ENCODE results near the gene IL23A.
A peak's percentile ranks its signal among the peaks of the same experiment; 100 is the strongest.

IL23A gene

GRCh38 chr12:56374726-56375597, 36.3 kb downstream of the IL23A start:
- no peak for DNase-seq
- Histone ChIP-seq H2BK15ac (replicated peaks; ENCODE audit: low read depth) (no peak overlapping the region), H2AK5ac (ENCODE audit: low read length) (no peak overlapping the region), H4K5ac (ENCODE audit: low read length) (no peak overlapping the region), H3K18ac (ENCODE audit: low read length) (no peak overlapping the region), H3K9ac (ENCODE audit: low read length) (no peak overlapping the region), H3K36me3 (ENCODE audit: control insufficient read depth, insufficient read depth, low read length) (no peaks in the 10 kb centered on the region), H3K4me2 (ENCODE audit: low read length) (no peak overlapping the region), H4K8ac (ENCODE audit: low read depth, low read length) (no peak overlapping the region), H3K4me3 (ENCODE audit: low read length) (no peak overlapping the region), H3K79me1 (ENCODE audit: low read length) (no peaks in the 10 kb centered on the region), H3K27ac (ENCODE audit: low read depth, low read length) (no peak overlapping the region), H2BK120ac (ENCODE audit: low read depth, low read length) (no peak overlapping the region), H3K4ac (ENCODE audit: low read depth, low read length) (no peak overlapping the region), H3K23ac (ENCODE audit: low read length) (no peak overlapping the region), H3K79me2 (ENCODE audit: control insufficient read depth, insufficient read depth, low read length) (no peaks in the 10 kb centered on the region), H3K4me1 (ENCODE audit: control insufficient read depth, low read depth, low read length) (no peaks in the 10 kb centered on the region), H3K27me3 (ENCODE audit: insufficient read depth, low read length, poor library complexity) (no peaks in the 10 kb centered on the region), H2BK5ac (ENCODE audit: low read length) (no peak overlapping the region), H3K56ac (ENCODE audit: low read length) (no peak overlapping the region)
- no CpG with 5 or more reads among the region's 7 CpGs for WGBS (ENCODE audit: extremely low coverage, insufficient coverage, low lambda C conversion rate)

DNA sequence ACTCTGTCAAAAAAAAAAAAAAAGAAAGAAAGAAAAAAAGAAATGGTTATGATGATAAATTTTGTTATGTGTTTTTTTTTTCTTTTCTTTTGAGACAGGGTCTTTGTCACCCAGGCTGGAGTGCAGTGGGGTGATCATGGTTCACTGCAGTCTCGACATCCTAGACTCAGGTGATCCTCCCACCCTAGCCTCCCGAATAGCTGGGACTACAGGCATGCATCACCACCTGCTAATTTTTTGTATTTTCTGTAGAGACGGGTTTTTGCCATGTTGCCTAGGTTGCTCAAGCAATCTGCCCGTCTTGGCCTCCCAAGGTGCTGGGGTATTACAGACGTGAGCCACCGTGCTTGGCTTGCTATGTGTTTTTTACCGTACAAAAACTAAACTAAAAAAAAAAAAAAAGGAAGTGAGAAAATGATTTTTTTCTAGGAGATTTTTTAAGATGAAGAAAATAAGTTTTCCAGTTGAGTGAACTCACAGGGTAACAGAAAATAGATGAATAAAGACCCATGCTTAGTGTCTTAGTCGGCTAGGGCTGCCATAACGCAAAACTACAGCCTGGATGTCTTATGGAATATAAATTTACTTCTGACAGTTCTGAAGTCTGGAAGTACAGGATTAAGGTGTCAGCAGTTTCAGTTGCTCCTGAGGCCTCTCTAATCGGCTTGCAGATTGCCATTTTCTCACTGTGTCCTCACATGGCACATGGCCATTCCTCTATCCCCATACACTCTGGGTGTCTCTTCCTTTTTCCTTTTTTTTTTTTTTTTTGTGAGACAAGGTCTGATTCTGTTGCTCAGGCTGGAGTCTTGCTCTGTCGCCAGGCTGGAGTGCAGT, 37.1 kb downstream of the IL23A start:
- Histone ChIP-seq H2BK15ac (replicated peaks; ENCODE audit: low read depth) (no peak overlapping the region), H2BK120ac (ENCODE audit: low read depth, low read length) (no peak overlapping the region), H4K8ac (ENCODE audit: low read depth, low read length) (no peak overlapping the region), H3K23ac (ENCODE audit: low read length) (no peak overlapping the region), H2AK5ac (ENCODE audit: low read length) (no peak overlapping the region), H3K4me2 (ENCODE audit: low read length) (no peak overlapping the region), H3K27me3 (ENCODE audit: insufficient read depth, low read length, poor library complexity) (no peaks in the 10 kb centered on the region), H3K18ac (ENCODE audit: low read length) (no peak overlapping the region), H3K9ac (ENCODE audit: low read length) (no peak overlapping the region), H3K27ac (ENCODE audit: low read depth, low read length) (no peak overlapping the region), H3K36me3 (ENCODE audit: control insufficient read depth, insufficient read depth, low read length) (no peaks in the 10 kb centered on the region), H3K4me1 (ENCODE audit: control insufficient read depth, low read depth, low read length) (no peaks in the 10 kb centered on the region), H3K4ac (ENCODE audit: low read depth, low read length) (no peak overlapping the region), H4K5ac (ENCODE audit: low read length) (no peak overlapping the region), H3K79me2 (ENCODE audit: control insufficient read depth, insufficient read depth, low read length) (no peaks in the 10 kb centered on the region), H3K4me3 (ENCODE audit: low read length) (no peak overlapping the region), H3K56ac (ENCODE audit: low read length) (no peak overlapping the region), H2BK5ac (ENCODE audit: low read length) (no peak overlapping the region), H3K79me1 (ENCODE audit: low read length) (no peaks in the 10 kb centered on the region)
- DNase-seq = no peak
- WGBS (ENCODE audit: extremely low coverage, insufficient coverage, low lambda C conversion rate) = no CpG with 5 or more reads among the region's 11 CpGs

DNA sequence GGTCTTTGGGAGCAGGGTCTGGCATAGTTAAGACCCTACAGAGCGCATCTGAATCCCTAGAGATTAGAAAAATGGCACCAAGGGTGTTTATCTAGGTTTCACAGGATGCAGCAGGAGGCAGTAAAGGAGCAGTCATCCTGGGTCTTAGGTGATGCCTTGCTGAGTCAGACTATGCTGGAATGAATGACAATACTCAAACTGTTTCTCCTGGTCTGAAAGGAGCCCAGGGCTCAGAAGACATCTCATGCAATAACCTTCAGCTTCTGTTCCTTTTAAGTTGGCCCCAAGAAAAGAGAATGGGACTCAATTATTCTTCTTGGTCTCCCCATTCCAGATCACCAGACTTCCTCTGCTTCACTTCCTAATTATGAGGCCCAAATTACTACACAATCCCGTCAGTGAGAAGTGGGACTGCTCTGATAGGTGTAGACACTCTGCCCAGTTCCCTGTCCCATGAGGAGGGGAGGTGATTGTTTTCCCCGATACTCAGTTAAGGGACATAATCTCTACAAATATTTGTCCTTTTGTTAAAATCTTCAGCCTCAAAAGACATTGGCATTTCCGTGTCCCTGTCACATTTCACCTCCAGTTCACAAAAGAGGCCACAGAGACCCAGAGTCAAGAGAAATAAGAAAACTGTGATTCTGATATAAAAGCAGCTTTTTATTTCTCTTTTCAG, 38.8 kb downstream of the IL23A start:
- Histone ChIP-seq H3K18ac (ENCODE audit: low read length) (no peak overlapping the region), H2BK5ac (ENCODE audit: low read length) (no peak overlapping the region), H3K4me1 (ENCODE audit: control insufficient read depth, low read depth, low read length) (no peaks in the 10 kb centered on the region), H2BK15ac (replicated peaks; ENCODE audit: low read depth) (no peak overlapping the region), H2BK120ac (ENCODE audit: low read depth, low read length) (no peak overlapping the region), H3K79me2 (ENCODE audit: control insufficient read depth, insufficient read depth, low read length) (no peaks in the 10 kb centered on the region), H3K4me3 (ENCODE audit: low read length) (no peak overlapping the region), H3K56ac (ENCODE audit: low read length) (no peak overlapping the region), H3K9ac (ENCODE audit: low read length) (no peak overlapping the region), H4K8ac (ENCODE audit: low read depth, low read length) (no peak overlapping the region), H4K5ac (ENCODE audit: low read length) (no peak overlapping the region), H2AK5ac (ENCODE audit: low read length) (no peak overlapping the region), H3K4me2 (ENCODE audit: low read length) (no peak overlapping the region), H3K27me3 (ENCODE audit: insufficient read depth, low read length, poor library complexity) (no peaks in the 10 kb centered on the region), H3K23ac (ENCODE audit: low read length) (no peak overlapping the region), H3K4ac (ENCODE audit: low read depth, low read length) (no peak overlapping the region), H3K79me1 (ENCODE audit: low read length) (no peaks in the 10 kb centered on the region), H3K27ac (ENCODE audit: low read depth, low read length) (no peak overlapping the region), H3K36me3 (ENCODE audit: control insufficient read depth, insufficient read depth, low read length) (no peaks in the 10 kb centered on the region)
- peak; percentile 74 for DNase-seq
- WGBS (ENCODE audit: extremely low coverage, insufficient coverage, low lambda C conversion rate) = no CpG with 5 or more reads among the region's 4 CpGs

GRCh38 chr12:56377989-56378316, 39.3 kb downstream of the IL23A start:
- H2BK120ac ChIP-seq (ENCODE audit: low read depth, low read length) = no peak overlapping the region
- H3K18ac ChIP-seq (ENCODE audit: low read length) = no peak overlapping the region
- no peaks in the 10 kb centered on the region for H3K27me3 ChIP-seq (ENCODE audit: insufficient read depth, low read length, poor library complexity)
- no peak overlapping the region for H3K4me2 ChIP-seq (ENCODE audit: low read length)
- no peak overlapping the region for H3K4ac ChIP-seq (ENCODE audit: low read depth, low read length)
- DNase-seq = no peak
- H3K79me2 ChIP-seq (ENCODE audit: control insufficient read depth, insufficient read depth, low read length) = no peaks in the 10 kb centered on the region
- H3K4me1 ChIP-seq (ENCODE audit: control insufficient read depth, low read depth, low read length) = no peaks in the 10 kb centered on the region
- no peak overlapping the region for H4K5ac ChIP-seq (ENCODE audit: low read length)
- H3K56ac ChIP-seq (ENCODE audit: low read length) = no peak overlapping the region
- H3K9ac ChIP-seq (ENCODE audit: low read length) = no peak overlapping the region
- no peak overlapping the region for H3K23ac ChIP-seq (ENCODE audit: low read length)
- H3K36me3 ChIP-seq (ENCODE audit: control insufficient read depth, insufficient read depth, low read length) = no peaks in the 10 kb centered on the region
- no peak overlapping the region for H2BK15ac ChIP-seq (replicated peaks; ENCODE audit: low read depth)
- H3K79me1 ChIP-seq (ENCODE audit: low read length) = no peaks in the 10 kb centered on the region
- H3K27ac ChIP-seq (ENCODE audit: low read depth, low read length) = no peak overlapping the region
- WGBS (ENCODE audit: extremely low coverage, insufficient coverage, low lambda C conversion rate) = no CpG with 5 or more reads among the region's 1 CpG
- no peak overlapping the region for H2AK5ac ChIP-seq (ENCODE audit: low read length)
- no peak overlapping the region for H4K8ac ChIP-seq (ENCODE audit: low read depth, low read length)
- H2BK5ac ChIP-seq (ENCODE audit: low read length) = no peak overlapping the region
- no peak overlapping the region for H3K4me3 ChIP-seq (ENCODE audit: low read length)

GRCh38 chr12:56382611-56383010, 43.9 kb downstream of the IL23A start:
- DNase-seq = no peak
- Histone ChIP-seq H3K36me3 (ENCODE audit: control insufficient read depth, insufficient read depth, low read length) (no peaks in the 10 kb centered on the region), H4K8ac (ENCODE audit: low read depth, low read length) (no peak overlapping the region), H3K4me3 (ENCODE audit: low read length) (no peak overlapping the region), H3K27me3 (ENCODE audit: insufficient read depth, low read length, poor library complexity) (no peaks in the 10 kb centered on the region), H3K27ac (ENCODE audit: low read depth, low read length) (no peak overlapping the region), H3K56ac (ENCODE audit: low read length) (no peak overlapping the region), H3K18ac (ENCODE audit: low read length) (no peak overlapping the region), H2BK5ac (ENCODE audit: low read length) (no peak overlapping the region), H2BK15ac (replicated peaks; ENCODE audit: low read depth) (no peak overlapping the region), H3K79me1 (ENCODE audit: low read length) (no peaks in the 10 kb centered on the region), H3K23ac (ENCODE audit: low read length) (no peak overlapping the region), H3K4ac (ENCODE audit: low read depth, low read length) (no peak overlapping the region), H2AK5ac (ENCODE audit: low read length) (no peak overlapping the region), H3K4me1 (ENCODE audit: control insufficient read depth, low read depth, low read length) (no peaks in the 10 kb centered on the region), H3K9ac (ENCODE audit: low read length) (no peak overlapping the region), H4K5ac (ENCODE audit: low read length) (no peak overlapping the region), H3K79me2 (ENCODE audit: control insufficient read depth, insufficient read depth, low read length) (no peaks in the 10 kb centered on the region), H2BK120ac (ENCODE audit: low read depth, low read length) (no peak overlapping the region), H3K4me2 (ENCODE audit: low read length) (no peak overlapping the region)
- no CpG with 5 or more reads among the region's 16 CpGs for WGBS (ENCODE audit: extremely low coverage, insufficient coverage, low lambda C conversion rate)
